GM23338 (cell line): ENCODE results near the gene NEK11. TPM values are rescaled to one million over a fixed set of nuclear protein-coding genes. Genes with fewer than 3 reads are reported as not detected.

Experiments used
- ATAC-seq: fragments of 200-7000 bp; cut with Tn5 transposase; 3 replicates; pipeline ENCODE4 v1.9.1; 2020
- DNase-seq: peaks from one replicate; pipeline ENCODE4 v3.0.0-alpha.2; 2015; ENCODE audit warnings: low spot score
- H2AFZ ChIP-seq: fragments of 200-600 bp; sonication (generic); 2 replicates; pipeline ENCODE4 v1.8.0; 2016; ENCODE audit warnings: antibody characterized with exemption, mild to moderate bottlenecking, moderate library complexity
- H3F3A ChIP-seq: fragments of 200-600 bp; sonication (generic); replicated peaks from 2 replicates; pipeline ENCODE4 v1.8.0; 2017; ENCODE audit warnings: antibody characterized with exemption, mixed run types, low read depth
- H3K27ac ChIP-seq: fragments of 200-600 bp; sonication (generic); 2 replicates; pipeline ENCODE4 v1.6.1; 2016; ENCODE audit warnings: low read depth
- H3K27me3 ChIP-seq: fragments of 200-600 bp; sonication (generic); 2 replicates; pipeline ENCODE4 v1.8.0; 2016; ENCODE audit warnings: mild to moderate bottlenecking, mixed run types, moderate library complexity; ENCODE audit not compliant: insufficient read depth
- H3K36me3 ChIP-seq: fragments of 200-600 bp; sonication (generic); 2 replicates; pipeline ENCODE4 v1.8.0; 2016; ENCODE audit warnings: mild to moderate bottlenecking; ENCODE audit not compliant: insufficient read depth
- H3K4me1 ChIP-seq: fragments of 200-600 bp; sonication (generic); 2 replicates; pipeline ENCODE4 v1.8.0; 2016; ENCODE audit warnings: mild to moderate bottlenecking, moderate library complexity; ENCODE audit not compliant: insufficient read depth
- H3K4me2 ChIP-seq: fragments of 200-600 bp; sonication (generic); 2 replicates; pipeline ENCODE4 v1.7.1; 2017; ENCODE audit warnings: mixed run types
- H3K4me3 ChIP-seq: fragments of 200-600 bp; sonication (generic); 2 replicates; pipeline ENCODE4 v1.6.1; 2016; ENCODE audit warnings: mixed run types
- H3K79me2 ChIP-seq: fragments of 200-600 bp; sonication (generic); replicated peaks from 2 replicates; pipeline ENCODE4 v1.8.0; 2017; ENCODE audit warnings: mild to moderate bottlenecking; ENCODE audit not compliant: insufficient read depth
- H3K9me2 ChIP-seq: fragments of 200-600 bp; sonication (generic); 2 replicates; pipeline ENCODE4 v1.8.0; 2017; ENCODE audit not compliant: insufficient read depth
- H4K20me1 ChIP-seq: fragments of 200-600 bp; sonication (generic); replicated peaks from 2 replicates; pipeline ENCODE4 v1.8.0; 2017; ENCODE audit warnings: mild to moderate bottlenecking; ENCODE audit not compliant: insufficient read depth
- H3K27ac Mint-ChIP-seq: 2 replicates; pipeline ENCODE4 v1.8.0; 2020; ENCODE audit warnings: inconsistent platforms, mild to moderate bottlenecking, moderate library complexity, mixed read lengths
- H3K27me3 Mint-ChIP-seq: 3 replicates; pipeline ENCODE4 v1.8.0; 2022; ENCODE audit warnings: low read depth, mild to moderate bottlenecking, moderate library complexity, mixed read lengths, inconsistent platforms; ENCODE audit not compliant: insufficient read depth, poor library complexity
- H3K36me3 Mint-ChIP-seq: 3 replicates; pipeline ENCODE4 v1.8.0; 2021; ENCODE audit warnings: low read depth, mild to moderate bottlenecking, inconsistent platforms, moderate library complexity, mixed read lengths
- H3K4me1 Mint-ChIP-seq: 3 replicates; pipeline ENCODE4 v1.8.0; 2020; ENCODE audit warnings: mild to moderate bottlenecking, inconsistent platforms, mixed read lengths
- H3K4me3 Mint-ChIP-seq: 3 replicates; pipeline ENCODE4 v1.8.0; 2021; ENCODE audit warnings: moderate library complexity, mild to moderate bottlenecking, inconsistent platforms, mixed read lengths
- H3K9me3 Mint-ChIP-seq: 3 replicates; pipeline ENCODE4 v1.8.0; 2020; ENCODE audit warnings: moderate library complexity, mild to moderate bottlenecking, inconsistent platforms, mixed read lengths
- CREB1 ChIP-seq: fragments of 250-450 bp; sonication (Bioruptor Pico); IDR thresholded peaks from 2 replicates; pipeline ENCODE4 v1.5.0; 2020; ENCODE audit warnings: low read depth, mild to moderate bottlenecking, moderate library complexity
- EZH2 ChIP-seq: fragments of 200-600 bp; sonication (generic); IDR thresholded peaks from one replicate; pipeline ENCODE4 v1.8.0; 2017; ENCODE audit warnings: antibody characterized with exemption, mild to moderate bottlenecking, low read depth; ENCODE audit not compliant: unreplicated experiment
- EZH2phosphoT487 ChIP-seq: fragments of 200-600 bp; sonication (generic); IDR thresholded peaks from one replicate; pipeline ENCODE4 v1.8.1; 2018; ENCODE audit warnings: antibody characterized with exemption; ENCODE audit not compliant: unreplicated experiment
- JUNB ChIP-seq: IDR thresholded peaks from one replicate; pipeline ENCODE4 v1.6.1; 2016; ENCODE audit warnings: antibody characterized with exemption; ENCODE audit not compliant: unreplicated experiment
- NANOG ChIP-seq: IDR thresholded peaks from 2 replicates; pipeline ENCODE4 v1.6.1; 2016; ENCODE audit warnings: antibody characterized with exemption, borderline replicate concordance
- POLR2AphosphoS5 ChIP-seq: IDR thresholded peaks from 2 replicates; pipeline ENCODE4 v1.6.1; 2016; ENCODE audit warnings: antibody characterized with exemption, low read depth
- STAT1 ChIP-seq: IDR thresholded peaks from one replicate; pipeline ENCODE4 v1.6.1; 2016; ENCODE audit warnings: antibody characterized with exemption; ENCODE audit not compliant: unreplicated experiment
- ZNF114 ChIP-seq: fragments of 250-450 bp; sonication (Bioruptor Pico); IDR thresholded peaks from 2 replicates; pipeline ENCODE4 v1.5.0; 2020; ENCODE audit warnings: mild to moderate bottlenecking, moderate library complexity
- ZNF331 ChIP-seq: fragments of 250-450 bp; sonication (Bioruptor Pico); IDR thresholded peaks from 2 replicates; pipeline ENCODE4 v1.5.0; 2020; ENCODE audit warnings: low read depth, mild to moderate bottlenecking, moderate library complexity
- polyA plus RNA-seq: library from polyadenylated mRNA; unstranded; fragments of >200 nt; fragmentation: Nextera tagmentation; extraction: Ambion mirVana; gene quantifications from 2 replicates; pipeline ENCODE4 v1.2.1, GENCODE V29; 2016
- total RNA-seq: library from RNA; depleted of rRNA; stranded (reverse); fragments of >200 nt; shearing (Covaris generic); gene quantifications from 2 replicates; pipeline ENCODE4 v1.2.3, GENCODE V29; 2014
- TF ChIP-seq, protein P1 (sequence below), 2 experiments: fragments of 200-600 bp in 1 of 2; sonication (generic) in 1 of 2; conservative IDR thresholded peaks; 2 replicates each; pipeline versions ENCODE4 v1.5.1 to v1.6.1; 2016 to 2017; ENCODE audit warnings: antibody characterized with exemption in 2 of 2, low read depth in 2 of 2, mild to moderate bottlenecking in 2 of 2, moderate library complexity in 1 of 2
- TF ChIP-seq, protein P2 (sequence below): IDR thresholded peaks from 2 replicates; pipeline ENCODE4 v1.6.1; 2016; ENCODE audit warnings: antibody characterized with exemption
- TF ChIP-seq, protein P3 (sequence below): fragments of 250-450 bp; sonication (Bioruptor Pico); IDR thresholded peaks from 2 replicates; pipeline ENCODE4 v1.5.0; 2020; ENCODE audit warnings: mild to moderate bottlenecking, moderate library complexity
- TF ChIP-seq, protein P4 (sequence below): IDR thresholded peaks from one replicate; pipeline ENCODE4 v1.6.1; 2018; ENCODE audit warnings: antibody characterized with exemption; ENCODE audit not compliant: unreplicated experiment

The NEK11 gene
- total and polyA plus RNA-seq, 2 experiments from 2014 or later = 0.80 to 1.1 TPM

DNA sequence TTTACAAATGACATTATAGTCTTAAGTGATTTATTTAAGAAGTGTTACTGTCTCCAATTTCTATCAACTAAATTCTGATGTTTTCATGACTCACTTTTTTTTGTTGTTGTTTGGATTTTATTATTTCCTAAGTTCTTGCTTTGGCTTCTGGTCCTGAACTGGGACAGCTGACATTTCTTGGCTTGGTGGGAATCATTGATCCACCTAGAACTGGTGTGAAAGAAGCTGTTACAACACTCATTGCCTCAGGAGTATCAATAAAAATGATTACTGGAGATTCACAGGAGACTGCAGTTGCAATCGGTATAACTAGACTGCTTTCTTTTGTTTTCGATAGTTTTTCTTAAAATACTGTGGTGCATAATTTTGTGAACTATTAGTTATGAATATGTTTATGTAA, 47.6 kb upstream of the NEK11 start:
- ATAC-seq = no peak
- H3K4me2 ChIP-seq = no peak overlapping the region
- Mint-ChIP-seq H3K4me3 (no peak overlapping the region), H3K27ac (no peak overlapping the region), H3K27me3 (no peaks in the 10 kb centered on the region), H3K36me3 (peaks cover 4% of the 10 kb centered on the region; the same call in 1 of the 3 replicates), H3K4me1 (peaks cover 14% of the 10 kb centered on the region), H3K9me3 (no peaks in the 10 kb centered on the region)
- H3K36me3 ChIP-seq = no peaks in the 10 kb centered on the region; the same call in 1 of the 2 replicates
- H3F3A ChIP-seq = no peaks in the 10 kb centered on the region
- no peaks in the 10 kb centered on the region for H3K9me2 ChIP-seq
- no peak overlapping the region for H3K4me3 ChIP-seq
- H3K4me1 ChIP-seq = no peaks in the 10 kb centered on the region
- H3K79me2 ChIP-seq = no peaks in the 10 kb centered on the region
- H2AFZ ChIP-seq = no peak overlapping the region
- no peak for TF ChIP-seq JUNB
- TF ChIP-seq, protein P1, sequence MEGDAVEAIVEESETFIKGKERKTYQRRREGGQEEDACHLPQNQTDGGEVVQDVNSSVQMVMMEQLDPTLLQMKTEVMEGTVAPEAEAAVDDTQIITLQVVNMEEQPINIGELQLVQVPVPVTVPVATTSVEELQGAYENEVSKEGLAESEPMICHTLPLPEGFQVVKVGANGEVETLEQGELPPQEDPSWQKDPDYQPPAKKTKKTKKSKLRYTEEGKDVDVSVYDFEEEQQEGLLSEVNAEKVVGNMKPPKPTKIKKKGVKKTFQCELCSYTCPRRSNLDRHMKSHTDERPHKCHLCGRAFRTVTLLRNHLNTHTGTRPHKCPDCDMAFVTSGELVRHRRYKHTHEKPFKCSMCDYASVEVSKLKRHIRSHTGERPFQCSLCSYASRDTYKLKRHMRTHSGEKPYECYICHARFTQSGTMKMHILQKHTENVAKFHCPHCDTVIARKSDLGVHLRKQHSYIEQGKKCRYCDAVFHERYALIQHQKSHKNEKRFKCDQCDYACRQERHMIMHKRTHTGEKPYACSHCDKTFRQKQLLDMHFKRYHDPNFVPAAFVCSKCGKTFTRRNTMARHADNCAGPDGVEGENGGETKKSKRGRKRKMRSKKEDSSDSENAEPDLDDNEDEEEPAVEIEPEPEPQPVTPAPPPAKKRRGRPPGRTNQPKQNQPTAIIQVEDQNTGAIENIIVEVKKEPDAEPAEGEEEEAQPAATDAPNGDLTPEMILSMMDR (conservative IDR thresholded peaks at IDR 0.05; ENCODE audit: low read depth in 2 of 2) = no peak
- TF ChIP-seq POLR2AphosphoS5 = no peak
- no peak for TF ChIP-seq ZNF114 (CRISPR knock-in tag)
- TF ChIP-seq STAT1 = no peak
- TF ChIP-seq, protein P2, sequence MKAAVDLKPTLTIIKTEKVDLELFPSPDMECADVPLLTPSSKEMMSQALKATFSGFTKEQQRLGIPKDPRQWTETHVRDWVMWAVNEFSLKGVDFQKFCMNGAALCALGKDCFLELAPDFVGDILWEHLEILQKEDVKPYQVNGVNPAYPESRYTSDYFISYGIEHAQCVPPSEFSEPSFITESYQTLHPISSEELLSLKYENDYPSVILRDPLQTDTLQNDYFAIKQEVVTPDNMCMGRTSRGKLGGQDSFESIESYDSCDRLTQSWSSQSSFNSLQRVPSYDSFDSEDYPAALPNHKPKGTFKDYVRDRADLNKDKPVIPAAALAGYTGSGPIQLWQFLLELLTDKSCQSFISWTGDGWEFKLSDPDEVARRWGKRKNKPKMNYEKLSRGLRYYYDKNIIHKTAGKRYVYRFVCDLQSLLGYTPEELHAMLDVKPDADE = no peak
- TF ChIP-seq ZNF331 (CRISPR knock-in tag) = no peak
- TF ChIP-seq EZH2 = no peak
- no peak for TF ChIP-seq CREB1 (CRISPR knock-in tag)
- TF ChIP-seq, protein P3, sequence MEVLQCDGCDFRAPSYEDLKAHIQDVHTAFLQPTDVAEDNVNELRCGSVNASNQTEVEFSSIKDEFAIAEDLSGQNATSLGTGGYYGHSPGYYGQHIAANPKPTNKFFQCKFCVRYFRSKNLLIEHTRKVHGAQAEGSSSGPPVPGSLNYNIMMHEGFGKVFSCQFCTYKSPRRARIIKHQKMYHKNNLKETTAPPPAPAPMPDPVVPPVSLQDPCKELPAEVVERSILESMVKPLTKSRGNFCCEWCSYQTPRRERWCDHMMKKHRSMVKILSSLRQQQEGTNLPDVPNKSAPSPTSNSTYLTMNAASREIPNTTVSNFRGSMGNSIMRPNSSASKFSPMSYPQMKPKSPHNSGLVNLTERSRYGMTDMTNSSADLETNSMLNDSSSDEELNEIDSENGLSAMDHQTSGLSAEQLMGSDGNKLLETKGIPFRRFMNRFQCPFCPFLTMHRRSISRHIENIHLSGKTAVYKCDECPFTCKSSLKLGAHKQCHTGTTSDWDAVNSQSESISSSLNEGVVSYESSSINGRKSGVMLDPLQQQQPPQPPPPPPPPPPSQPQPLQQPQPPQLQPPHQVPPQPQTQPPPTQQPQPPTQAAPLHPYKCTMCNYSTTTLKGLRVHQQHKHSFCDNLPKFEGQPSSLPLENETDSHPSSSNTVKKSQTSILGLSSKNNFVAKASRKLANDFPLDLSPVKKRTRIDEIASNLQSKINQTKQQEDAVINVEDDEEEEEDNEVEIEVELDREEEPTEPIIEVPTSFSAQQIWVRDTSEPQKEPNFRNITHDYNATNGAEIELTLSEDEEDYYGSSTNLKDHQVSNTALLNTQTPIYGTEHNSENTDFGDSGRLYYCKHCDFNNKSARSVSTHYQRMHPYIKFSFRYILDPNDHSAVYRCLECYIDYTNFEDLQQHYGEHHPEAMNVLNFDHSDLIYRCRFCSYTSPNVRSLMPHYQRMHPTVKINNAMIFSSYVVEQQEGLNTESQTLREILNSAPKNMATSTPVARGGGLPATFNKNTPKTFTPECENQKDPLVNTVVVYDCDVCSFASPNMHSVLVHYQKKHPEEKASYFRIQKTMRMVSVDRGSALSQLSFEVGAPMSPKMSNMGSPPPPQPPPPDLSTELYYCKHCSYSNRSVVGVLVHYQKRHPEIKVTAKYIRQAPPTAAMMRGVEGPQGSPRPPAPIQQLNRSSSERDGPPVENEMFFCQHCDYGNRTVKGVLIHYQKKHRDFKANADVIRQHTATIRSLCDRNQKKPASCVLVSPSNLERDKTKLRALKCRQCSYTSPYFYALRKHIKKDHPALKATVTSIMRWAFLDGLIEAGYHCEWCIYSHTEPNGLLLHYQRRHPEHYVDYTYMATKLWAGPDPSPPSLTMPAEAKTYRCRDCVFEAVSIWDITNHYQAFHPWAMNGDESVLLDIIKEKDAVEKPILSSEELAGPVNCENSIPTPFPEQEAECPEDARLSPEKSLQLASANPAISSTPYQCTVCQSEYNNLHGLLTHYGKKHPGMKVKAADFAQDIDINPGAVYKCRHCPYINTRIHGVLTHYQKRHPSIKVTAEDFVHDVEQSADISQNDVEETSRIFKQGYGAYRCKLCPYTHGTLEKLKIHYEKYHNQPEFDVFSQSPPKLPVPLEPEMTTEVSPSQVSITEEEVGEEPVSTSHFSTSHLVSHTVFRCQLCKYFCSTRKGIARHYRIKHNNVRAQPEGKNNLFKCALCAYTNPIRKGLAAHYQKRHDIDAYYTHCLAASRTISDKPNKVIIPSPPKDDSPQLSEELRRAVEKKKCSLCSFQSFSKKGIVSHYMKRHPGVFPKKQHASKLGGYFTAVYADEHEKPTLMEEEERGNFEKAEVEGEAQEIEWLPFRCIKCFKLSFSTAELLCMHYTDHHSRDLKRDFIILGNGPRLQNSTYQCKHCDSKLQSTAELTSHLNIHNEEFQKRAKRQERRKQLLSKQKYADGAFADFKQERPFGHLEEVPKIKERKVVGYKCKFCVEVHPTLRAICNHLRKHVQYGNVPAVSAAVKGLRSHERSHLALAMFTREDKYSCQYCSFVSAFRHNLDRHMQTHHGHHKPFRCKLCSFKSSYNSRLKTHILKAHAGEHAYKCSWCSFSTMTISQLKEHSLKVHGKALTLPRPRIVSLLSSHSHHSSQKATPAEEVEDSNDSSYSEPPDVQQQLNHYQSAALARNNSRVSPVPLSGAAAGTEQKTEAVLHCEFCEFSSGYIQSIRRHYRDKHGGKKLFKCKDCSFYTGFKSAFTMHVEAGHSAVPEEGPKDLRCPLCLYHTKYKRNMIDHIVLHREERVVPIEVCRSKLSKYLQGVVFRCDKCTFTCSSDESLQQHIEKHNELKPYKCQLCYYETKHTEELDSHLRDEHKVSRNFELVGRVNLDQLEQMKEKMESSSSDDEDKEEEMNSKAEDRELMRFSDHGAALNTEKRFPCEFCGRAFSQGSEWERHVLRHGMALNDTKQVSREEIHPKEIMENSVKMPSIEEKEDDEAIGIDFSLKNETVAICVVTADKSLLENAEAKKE (CRISPR knock-in tag) = no peak
- no peak for TF ChIP-seq NANOG
- TF ChIP-seq EZH2phosphoT487 = no peak
- TF ChIP-seq, protein P4, sequence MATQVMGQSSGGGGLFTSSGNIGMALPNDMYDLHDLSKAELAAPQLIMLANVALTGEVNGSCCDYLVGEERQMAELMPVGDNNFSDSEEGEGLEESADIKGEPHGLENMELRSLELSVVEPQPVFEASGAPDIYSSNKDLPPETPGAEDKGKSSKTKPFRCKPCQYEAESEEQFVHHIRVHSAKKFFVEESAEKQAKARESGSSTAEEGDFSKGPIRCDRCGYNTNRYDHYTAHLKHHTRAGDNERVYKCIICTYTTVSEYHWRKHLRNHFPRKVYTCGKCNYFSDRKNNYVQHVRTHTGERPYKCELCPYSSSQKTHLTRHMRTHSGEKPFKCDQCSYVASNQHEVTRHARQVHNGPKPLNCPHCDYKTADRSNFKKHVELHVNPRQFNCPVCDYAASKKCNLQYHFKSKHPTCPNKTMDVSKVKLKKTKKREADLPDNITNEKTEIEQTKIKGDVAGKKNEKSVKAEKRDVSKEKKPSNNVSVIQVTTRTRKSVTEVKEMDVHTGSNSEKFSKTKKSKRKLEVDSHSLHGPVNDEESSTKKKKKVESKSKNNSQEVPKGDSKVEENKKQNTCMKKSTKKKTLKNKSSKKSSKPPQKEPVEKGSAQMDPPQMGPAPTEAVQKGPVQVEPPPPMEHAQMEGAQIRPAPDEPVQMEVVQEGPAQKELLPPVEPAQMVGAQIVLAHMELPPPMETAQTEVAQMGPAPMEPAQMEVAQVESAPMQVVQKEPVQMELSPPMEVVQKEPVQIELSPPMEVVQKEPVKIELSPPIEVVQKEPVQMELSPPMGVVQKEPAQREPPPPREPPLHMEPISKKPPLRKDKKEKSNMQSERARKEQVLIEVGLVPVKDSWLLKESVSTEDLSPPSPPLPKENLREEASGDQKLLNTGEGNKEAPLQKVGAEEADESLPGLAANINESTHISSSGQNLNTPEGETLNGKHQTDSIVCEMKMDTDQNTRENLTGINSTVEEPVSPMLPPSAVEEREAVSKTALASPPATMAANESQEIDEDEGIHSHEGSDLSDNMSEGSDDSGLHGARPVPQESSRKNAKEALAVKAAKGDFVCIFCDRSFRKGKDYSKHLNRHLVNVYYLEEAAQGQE = no peak
- no peak overlapping the region for H3K27ac ChIP-seq
- H3K27me3 ChIP-seq = no peaks in the 10 kb centered on the region
- H4K20me1 ChIP-seq = no peaks in the 10 kb centered on the region
- DNase-seq = no peak
